ENCODE results near the gene PPP1CC.

PPP1CC gene

GRCh38 chr12:110760204-110760609 lies 17.5 kb upstream of the PPP1CC start:
- DNase-seq (ENCODE audit: insufficient read length, low spot score): no peak
- no peak for TF ChIP-seq PAX5 (IDR thresholded peaks at IDR 0.05; ENCODE audit: insufficient read depth, low read length, severe bottlenecking)
- TF ChIP-seq POU2F2 (IDR thresholded peaks at IDR 0.05; ENCODE audit: low read depth, low read length): no peak
- TF ChIP-seq POLR2AphosphoS5 (IDR thresholded peaks at IDR 0.05; ENCODE audit: low read depth, low read length): no peak
- TF ChIP-seq SPI1 (IDR thresholded peaks at IDR 0.05; ENCODE audit: low read depth, low read length): no peak
- TF ChIP-seq POLR2A (IDR thresholded peaks at IDR 0.05; ENCODE audit: low read depth, low read length): no peak
- TF ChIP-seq TAF1 (IDR thresholded peaks at IDR 0.05; ENCODE audit: low read depth, low read length): no peak
- FAIRE-seq: no peak

GRCh38 chr12:110758922-110759321 lies 16.2 kb upstream of the PPP1CC start:
- TF ChIP-seq POLR2AphosphoS5 (IDR thresholded peaks at IDR 0.05; ENCODE audit: low read depth, low read length): no peak
- TF ChIP-seq POLR2A (IDR thresholded peaks at IDR 0.05; ENCODE audit: low read depth, low read length): no peak
- TF ChIP-seq PAX5 (IDR thresholded peaks at IDR 0.05; ENCODE audit: insufficient read depth, low read length, severe bottlenecking): no peak
- no peak for TF ChIP-seq TAF1 (IDR thresholded peaks at IDR 0.05; ENCODE audit: low read depth, low read length)
- TF ChIP-seq SPI1 (IDR thresholded peaks at IDR 0.05; ENCODE audit: low read depth, low read length): no peak
- no peak for TF ChIP-seq POU2F2 (IDR thresholded peaks at IDR 0.05; ENCODE audit: low read depth, low read length)
- FAIRE-seq (no peak), DNase-seq (ENCODE audit: insufficient read length, low spot score) (no peak)

GRCh38 chr12:110756611-110757010 lies 13.9 kb upstream of the PPP1CC start:
- no peak for FAIRE-seq
- DNase-seq (ENCODE audit: insufficient read length, low spot score): no peak
- TF ChIP-seq PAX5 (IDR thresholded peaks at IDR 0.05; ENCODE audit: insufficient read depth, low read length, severe bottlenecking): no peak
- no peak for TF ChIP-seq TAF1 (IDR thresholded peaks at IDR 0.05; ENCODE audit: low read depth, low read length)
- no peak for TF ChIP-seq SPI1 (IDR thresholded peaks at IDR 0.05; ENCODE audit: low read depth, low read length)
- no peak for TF ChIP-seq POLR2AphosphoS5 (IDR thresholded peaks at IDR 0.05; ENCODE audit: low read depth, low read length)
- TF ChIP-seq POU2F2 (IDR thresholded peaks at IDR 0.05; ENCODE audit: low read depth, low read length): no peak
- TF ChIP-seq POLR2A (IDR thresholded peaks at IDR 0.05; ENCODE audit: low read depth, low read length): no peak

- DNase-seq (ENCODE audit: insufficient read length, low spot score): no peak
- FAIRE-seq: no peak
- TF ChIP-seq SPI1 (IDR thresholded peaks at IDR 0.05; ENCODE audit: low read depth, low read length) (no peak), POU2F2 (IDR thresholded peaks at IDR 0.05; ENCODE audit: low read depth, low read length) (no peak), TAF1 (IDR thresholded peaks at IDR 0.05; ENCODE audit: low read depth, low read length) (no peak), POLR2AphosphoS5 (IDR thresholded peaks at IDR 0.05; ENCODE audit: low read depth, low read length) (no peak), POLR2A (IDR thresholded peaks at IDR 0.05; ENCODE audit: low read depth, low read length) (no peak), PAX5 (IDR thresholded peaks at IDR 0.05; ENCODE audit: insufficient read depth, low read length, severe bottlenecking) (no peak)
These were observed 11.6 kb upstream of the PPP1CC start for GRCh38 chr12:110754101-110754793.

DNA sequence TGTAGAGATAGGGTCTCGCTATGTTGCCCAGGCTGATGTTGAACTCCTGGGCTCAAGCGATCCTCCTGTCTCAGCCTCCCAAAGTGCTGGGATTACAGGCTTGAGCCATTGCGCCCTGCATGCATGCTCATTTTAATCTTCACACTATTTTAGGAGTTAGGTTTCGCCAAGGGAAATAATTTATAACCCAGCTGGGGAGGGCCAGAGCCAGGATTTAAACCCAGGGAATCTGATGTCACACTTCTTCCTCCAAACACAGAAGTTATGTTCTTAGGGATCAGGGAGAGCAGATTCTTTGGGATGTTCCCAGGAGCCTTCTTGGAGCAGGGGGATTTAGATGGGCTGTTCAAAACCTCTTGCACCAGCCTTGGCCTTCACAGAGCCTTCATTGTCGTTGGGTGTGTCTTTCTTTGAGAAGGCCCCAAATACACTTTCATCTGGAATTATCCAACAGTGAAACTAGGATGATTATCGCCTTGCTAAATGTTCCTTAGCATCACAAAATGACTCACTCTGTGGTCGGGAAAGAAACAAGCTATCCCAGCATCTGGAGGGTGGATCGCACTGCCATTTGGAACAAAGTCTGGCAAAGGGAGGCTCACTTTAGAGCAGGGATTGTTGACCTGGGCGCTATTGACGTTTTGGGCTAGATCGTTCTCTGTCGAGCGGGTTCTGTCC lies 8.2 kb upstream of the PPP1CC start:
- no peak for TF ChIP-seq TAF1 (IDR thresholded peaks at IDR 0.05; ENCODE audit: low read depth, low read length)
- no peak for TF ChIP-seq POLR2AphosphoS5 (IDR thresholded peaks at IDR 0.05; ENCODE audit: low read depth, low read length)
- TF ChIP-seq POLR2A (IDR thresholded peaks at IDR 0.05; ENCODE audit: low read depth, low read length): no peak
- no peak for TF ChIP-seq PAX5 (IDR thresholded peaks at IDR 0.05; ENCODE audit: insufficient read depth, low read length, severe bottlenecking)
- no peak for TF ChIP-seq SPI1 (IDR thresholded peaks at IDR 0.05; ENCODE audit: low read depth, low read length)
- no peak for TF ChIP-seq POU2F2 (IDR thresholded peaks at IDR 0.05; ENCODE audit: low read depth, low read length)
- FAIRE-seq: no peak

GRCh38 chr12:110746550-110746949 lies 3.9 kb upstream of the PPP1CC start:
- no peak for FAIRE-seq
- TF ChIP-seq POLR2A (IDR thresholded peaks at IDR 0.05; ENCODE audit: low read depth, low read length) (no peak), SPI1 (IDR thresholded peaks at IDR 0.05; ENCODE audit: low read depth, low read length) (no peak), PAX5 (IDR thresholded peaks at IDR 0.05; ENCODE audit: insufficient read depth, low read length, severe bottlenecking) (no peak), TAF1 (IDR thresholded peaks at IDR 0.05; ENCODE audit: low read depth, low read length) (no peak), POU2F2 (IDR thresholded peaks at IDR 0.05; ENCODE audit: low read depth, low read length) (no peak), POLR2AphosphoS5 (IDR thresholded peaks at IDR 0.05; ENCODE audit: low read depth, low read length) (no peak)
- no peak for DNase-seq (ENCODE audit: insufficient read length, low spot score)

More for the DNA sequence above, 8.2 kb upstream of the PPP1CC start:
- DNase-seq (ENCODE audit: insufficient read length, low spot score): no peak

DNA sequence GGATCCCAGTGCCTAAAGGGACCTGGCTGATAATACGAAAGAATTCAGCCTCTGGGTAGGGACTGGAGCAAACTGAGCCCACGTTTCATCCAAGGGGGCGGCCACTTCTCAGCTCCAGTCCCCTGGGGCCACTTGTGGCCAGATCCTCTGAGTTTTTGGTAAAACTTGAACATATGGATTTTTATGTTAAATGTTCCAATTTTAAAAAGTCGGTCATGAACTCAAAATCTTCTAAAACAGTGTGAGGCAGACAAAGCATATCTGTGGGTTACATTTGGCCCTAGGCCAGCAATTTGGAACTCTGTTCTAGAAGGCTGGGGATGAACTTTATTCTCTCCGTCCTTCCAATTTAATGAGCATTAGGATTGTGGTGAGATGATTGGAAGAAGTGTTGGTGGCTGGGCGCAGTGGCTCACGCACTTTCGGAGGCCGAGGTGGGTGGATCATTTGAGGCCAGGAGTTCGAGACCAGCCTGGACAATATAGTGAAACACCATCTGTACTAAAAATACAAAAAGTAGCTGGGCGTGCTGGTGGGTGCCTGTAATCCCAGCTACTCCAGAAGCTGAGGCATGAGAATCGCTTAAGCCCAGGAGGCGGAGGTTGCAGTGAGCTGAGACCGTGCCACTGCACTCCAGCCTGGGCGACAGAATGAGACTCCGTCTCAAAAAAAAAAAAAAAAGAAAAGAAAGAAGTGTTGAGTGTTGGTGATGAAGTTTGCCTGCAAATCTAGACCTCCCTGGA lies 3.0 kb upstream of the PPP1CC start:
- FAIRE-seq: no peak
- no peak for DNase-seq (ENCODE audit: insufficient read length, low spot score)
- TF ChIP-seq POLR2A (IDR thresholded peaks at IDR 0.05; ENCODE audit: low read depth, low read length): no peak

DNA sequence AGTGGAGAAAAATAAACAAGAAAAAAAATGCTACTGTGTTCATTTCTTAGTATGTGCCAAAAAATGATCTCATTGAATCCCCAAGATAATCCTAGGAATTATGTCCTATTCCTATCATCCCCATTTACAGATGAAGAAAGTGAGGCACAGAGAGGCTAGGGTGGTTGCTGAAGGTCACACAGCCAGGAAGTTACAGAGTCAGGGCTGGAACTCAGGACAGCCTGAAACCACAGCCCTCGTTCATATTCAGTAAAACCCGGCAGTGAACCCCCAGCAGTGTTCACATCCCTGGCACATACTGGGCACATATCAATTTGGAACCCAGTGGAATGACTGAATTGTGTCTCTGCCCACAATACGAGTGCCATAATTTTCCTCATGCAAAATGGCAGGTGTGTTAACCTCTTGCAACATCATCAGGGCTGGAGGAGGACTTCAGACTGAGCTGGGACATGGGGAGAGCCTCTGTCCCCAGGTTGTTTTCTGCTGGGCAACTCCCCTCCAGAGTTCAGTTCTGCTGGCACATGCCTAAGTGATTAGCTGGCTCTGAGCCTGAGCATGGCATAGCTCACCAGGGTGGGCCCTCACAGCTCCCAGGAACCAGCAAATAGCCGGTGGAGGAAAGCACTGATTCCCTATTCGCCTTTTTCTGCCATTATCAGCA lies 2.0 kb upstream of the PPP1CC start:
- TF ChIP-seq POLR2A (IDR thresholded peaks at IDR 0.05; ENCODE audit: low read depth, low read length): no peak
- no peak for TF ChIP-seq SPI1 (IDR thresholded peaks at IDR 0.05; ENCODE audit: low read depth, low read length)
- no peak for TF ChIP-seq POU2F2 (IDR thresholded peaks at IDR 0.05; ENCODE audit: low read depth, low read length)
- no peak for TF ChIP-seq TAF1 (IDR thresholded peaks at IDR 0.05; ENCODE audit: low read depth, low read length)
- TF ChIP-seq POLR2AphosphoS5 (IDR thresholded peaks at IDR 0.05; ENCODE audit: low read depth, low read length): no peak
- TF ChIP-seq PAX5 (IDR thresholded peaks at IDR 0.05; ENCODE audit: insufficient read depth, low read length, severe bottlenecking): no peak
- DNase-seq (ENCODE audit: insufficient read length, low spot score) (no peak), FAIRE-seq (no peak)

DNA sequence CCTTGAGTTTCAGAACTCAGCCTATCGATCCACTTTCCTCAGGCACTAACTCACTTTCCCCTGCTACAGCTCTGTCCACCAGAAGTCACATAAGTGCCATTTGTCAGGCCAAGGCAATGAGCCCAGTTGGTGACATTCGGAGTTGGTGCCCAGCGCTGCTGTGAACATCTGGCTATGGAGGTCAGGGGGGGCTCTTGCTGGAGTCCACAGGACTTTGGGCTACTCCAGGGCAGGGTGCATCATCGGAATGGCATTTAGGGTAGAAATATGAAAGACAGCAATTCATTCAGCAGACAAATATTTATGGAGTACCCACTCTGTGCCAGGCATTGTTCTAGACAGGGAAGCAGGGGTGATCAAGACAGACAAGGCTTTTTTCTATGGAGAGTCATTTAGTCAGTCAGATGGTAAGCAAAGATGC lies 1.5 kb upstream of the PPP1CC start:
- no peak for TF ChIP-seq TAF1 (IDR thresholded peaks at IDR 0.05; ENCODE audit: low read depth, low read length)
- TF ChIP-seq POLR2A (IDR thresholded peaks at IDR 0.05; ENCODE audit: low read depth, low read length): no peak
- no peak for TF ChIP-seq POLR2AphosphoS5 (IDR thresholded peaks at IDR 0.05; ENCODE audit: low read depth, low read length)
- no peak for TF ChIP-seq PAX5 (IDR thresholded peaks at IDR 0.05; ENCODE audit: insufficient read depth, low read length, severe bottlenecking)
- TF ChIP-seq SPI1 (IDR thresholded peaks at IDR 0.05; ENCODE audit: low read depth, low read length): no peak
- TF ChIP-seq POU2F2 (IDR thresholded peaks at IDR 0.05; ENCODE audit: low read depth, low read length): no peak
- DNase-seq (ENCODE audit: insufficient read length, low spot score) (no peak), FAIRE-seq (no peak)
